Measurements from ENCODE around the gene FUT7. TPM values are rescaled to one million over a fixed set of nuclear protein-coding genes. Genes with fewer than 3 reads are reported as not detected.
A peak's percentile ranks its signal among the peaks of the same experiment; 100 is the strongest.

The FUT7 gene
- total RNA-seq, result under 1 TPM in 2 of 4 donors, not detected in 2; 0.22 to 0.39 TPM

- no peak within 1 kb of the TSS for H3K4me3 ChIP-seq (ENCODE audit: low read depth, poor library complexity, severe bottlenecking)
- intact Hi-C loops (cut with DNase I; ENCODE audit: low total_unique reads), result loop anchor here (5.0 kb wide), 1 partner anchor 250 kb away; no protein-coding TSS in a partner anchor
- WGBS, 2 donors, result 58 to 60% methylated on average over 15 of the region's 16 CpGs
- no peak for DNase-seq (ENCODE audit: low spot score in 2 of 2)
- TF ChIP-seq CTCF (IDR thresholded peaks at IDR 0.05), result no peak
- TF ChIP-seq POLR2A (IDR thresholded peaks at IDR 0.05), result no peak
Measured at GRCh38 chr9:137031904-137032640, at the start of gene FUT7. FUT7 (minus strand) TSS chr9:137032088; CDS start chr9:137031991, 97 bp downstream.

- no peak overlapping the region for H3K4me3 ChIP-seq (ENCODE audit: low read depth, poor library complexity, severe bottlenecking)
- no peak for DNase-seq (ENCODE audit: low spot score in 2 of 2)
Measured at GRCh38 chr9:137080260-137081122, 48.6 kb upstream of the FUT7 start.

GRCh38 chr9:137079401-137079787, 47.5 kb upstream of the FUT7 start:
- no peak for DNase-seq (ENCODE audit: low spot score in 2 of 2)
- H3K4me3 ChIP-seq (ENCODE audit: low read depth, poor library complexity, severe bottlenecking), result no peak overlapping the region
- no peak for TF ChIP-seq POLR2A (IDR thresholded peaks at IDR 0.05)
- TF ChIP-seq CTCF (IDR thresholded peaks at IDR 0.05), result no peak
- intact Hi-C loops (cut with DNase I; ENCODE audit: low total_unique reads), result no loop called here
- 70 to 73% methylated on average over 6 to 13 of the region's 13 CpGs for WGBS, 2 donors

More at GRCh38 chr9:137080260-137081122, 48.6 kb upstream of the FUT7 start:
- intact Hi-C loops (cut with DNase I; ENCODE audit: low total_unique reads), result no loop called here
- TF ChIP-seq POLR2A (IDR thresholded peaks at IDR 0.05) (no peak), CTCF (IDR thresholded peaks at IDR 0.05) (no peak)
- 92 to 97% methylated on average over 11 to 24 of the region's 24 CpGs for WGBS, 2 donors

- H3K4me3 ChIP-seq (ENCODE audit: low read depth, poor library complexity, severe bottlenecking), result no peak overlapping the region
- 52 to 64% methylated on average over 34 to 51 of the region's 51 CpGs for WGBS, 2 donors
- intact Hi-C loops (cut with DNase I; ENCODE audit: low total_unique reads), result no loop called here
- no peak for DNase-seq (ENCODE audit: low spot score in 2 of 2)
- no peak for TF ChIP-seq POLR2A (IDR thresholded peaks at IDR 0.05)
- no peak for TF ChIP-seq CTCF (IDR thresholded peaks at IDR 0.05)
Measured at GRCh38 chr9:137078701-137079400, 47.0 kb upstream of the FUT7 start.

- 19 to 23% methylated on average over 29 to 42 of the region's 76 CpGs for WGBS, 2 donors
- DNase-seq (ENCODE audit: low spot score in 2 of 2), result no peak
- TF ChIP-seq CTCF (IDR thresholded peaks at IDR 0.05) (no peak), POLR2A (IDR thresholded peaks at IDR 0.05) (no peak)
- intact Hi-C loops (cut with DNase I; ENCODE audit: low total_unique reads), result no loop called here
- peak overlapping the region; percentile 66 for H3K4me3 ChIP-seq (ENCODE audit: low read depth, poor library complexity, severe bottlenecking)
Measured at GRCh38 chr9:137077758-137078693, 46.1 kb upstream of the FUT7 start.

Data from lower leg skin (tissue), 4 donors.